Hematopoietic multipotent progenitor cell (in vitro differentiated cells): ENCODE results near the gene ANGPTL2. TPM values are rescaled to one million over a fixed set of nuclear protein-coding genes. Genes with fewer than 3 reads are reported as not detected.
"Not testable (repeated sequence)": the region's sequence is repeated elsewhere in the genome, so short reads cannot be mapped to it uniquely, and the experiment has no call there.

Source experiments
- DNase-seq, 3 donors: peaks; one replicate each; pipeline ENCODE4 v3.0.0-alpha.2; 2011 to 2015; ENCODE audit warnings: low read depth in 2 of 3, low spot score in 2 of 3
- total RNA-seq: library from RNA; depleted of rRNA; stranded (reverse); fragments of >200 nt; gene quantifications from one replicate; pipeline ENCODE4 v1.2.3, GENCODE V29; 2012

Gene ANGPTL2
- total RNA-seq = under 0.01 TPM

DNA sequence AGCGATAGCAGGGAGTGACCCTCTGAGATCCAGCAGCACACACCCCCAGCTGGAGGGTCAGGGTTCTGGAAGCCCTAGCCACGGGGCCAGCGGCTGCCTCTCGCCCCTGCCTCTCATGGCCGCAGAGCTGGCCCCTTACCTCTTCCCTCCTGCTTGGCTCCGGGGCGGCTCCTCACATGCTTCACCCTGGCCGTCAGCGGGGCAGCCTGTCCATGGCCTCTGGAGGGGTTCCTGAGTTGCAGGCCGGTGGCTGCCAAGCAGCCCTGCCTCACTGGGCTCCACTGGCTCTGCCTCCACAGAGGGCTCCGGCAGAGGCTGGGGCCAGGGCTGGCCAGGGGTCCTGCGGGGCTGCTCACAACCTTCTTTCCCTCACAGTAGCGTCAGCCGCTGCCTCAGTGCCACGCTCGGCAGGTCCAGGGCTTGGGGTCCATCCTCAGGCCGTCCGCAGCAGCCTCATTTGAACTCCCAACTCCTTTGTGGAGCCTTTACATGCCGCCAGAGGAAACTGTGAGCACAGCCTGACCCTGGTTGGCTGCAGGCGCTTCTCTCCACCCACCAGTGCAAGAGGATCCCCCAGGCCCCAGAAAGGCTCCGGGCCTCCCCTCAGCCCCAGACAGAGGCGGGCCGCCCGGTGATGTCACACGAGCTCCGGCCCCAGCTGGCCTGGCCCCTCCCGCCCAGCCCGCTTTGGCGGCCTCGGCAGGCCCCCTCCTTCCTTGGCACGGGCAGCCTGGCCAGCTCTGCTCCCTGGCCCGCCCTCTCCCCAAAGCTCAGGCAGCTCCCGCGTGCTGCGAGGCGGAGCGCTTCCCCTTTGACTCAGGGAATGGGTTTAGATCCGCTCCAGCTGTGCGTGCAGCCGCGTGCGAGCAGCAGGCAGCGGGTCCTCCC lies at the start of gene ANGPTL2:
Gene ANGPTL2, minus strand, starts transcription at position 460 of the 888 bp plus-strand sequence. CDS start 13,904 bp downstream, outside the sequence.
- peak in 2 of 3 donors; percentile 73 to 76 for DNase-seq

DNA sequence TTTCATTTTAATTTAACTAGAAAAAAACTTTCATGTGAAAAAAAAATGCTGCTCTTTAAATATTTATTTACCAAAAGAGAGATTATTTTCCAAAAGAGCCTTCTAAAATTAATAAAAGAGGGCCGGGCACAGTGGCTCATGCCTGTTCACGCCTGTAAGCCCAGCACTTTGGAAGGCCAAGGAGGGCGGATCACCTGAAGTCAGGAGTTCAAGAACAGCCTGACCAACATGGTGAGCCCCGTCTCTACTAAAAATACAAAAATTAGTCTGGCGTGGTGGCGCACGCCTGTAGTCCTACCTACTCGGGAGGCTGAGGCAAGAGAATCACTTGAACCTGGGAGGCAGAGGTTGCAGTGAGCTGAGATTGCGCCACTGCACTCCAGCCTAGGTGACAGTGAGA lies 48.9 kb upstream of the ANGPTL2 start:
- DNase-seq = not testable (repeated sequence)

GRCh38 chr9:127170652-127171051 lies 48.2 kb upstream of the ANGPTL2 start:
- no peak for DNase-seq

DNA sequence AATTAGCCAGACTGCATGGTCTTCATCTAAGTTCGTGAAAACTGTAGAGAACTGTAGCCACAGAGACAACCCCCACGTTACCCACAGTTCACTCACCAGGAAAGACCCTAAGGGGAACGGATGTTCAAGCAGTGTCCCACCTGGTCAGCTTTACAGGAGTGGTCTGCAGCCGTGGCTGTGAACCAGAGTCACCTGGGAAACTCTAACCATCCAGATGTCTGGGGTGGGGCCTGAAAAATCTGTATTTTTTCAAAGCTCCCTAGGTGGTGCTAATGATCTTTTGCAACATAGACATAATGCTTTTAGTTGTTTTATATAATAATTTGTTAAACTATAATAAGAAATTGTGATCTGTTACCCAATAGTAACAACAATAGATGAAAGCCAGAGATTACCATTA lies 47.7 kb upstream of the ANGPTL2 start:
- no peak for DNase-seq

DNA sequence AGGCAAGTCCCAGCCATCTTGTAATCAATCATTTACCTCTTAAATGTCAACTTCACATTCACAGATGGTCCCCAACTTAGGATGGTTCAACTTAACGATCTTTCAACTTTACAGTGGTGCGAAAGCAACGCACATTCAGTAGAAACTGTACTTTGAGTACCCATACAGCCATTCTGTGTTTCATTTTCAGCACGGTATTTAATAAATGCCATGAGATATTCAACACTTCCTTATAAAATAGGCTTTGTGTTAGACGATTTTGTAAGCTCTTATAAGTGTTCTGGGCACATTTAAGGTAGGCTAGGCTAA lies 47.1 kb upstream of the ANGPTL2 start:
- no peak for DNase-seq

DNA sequence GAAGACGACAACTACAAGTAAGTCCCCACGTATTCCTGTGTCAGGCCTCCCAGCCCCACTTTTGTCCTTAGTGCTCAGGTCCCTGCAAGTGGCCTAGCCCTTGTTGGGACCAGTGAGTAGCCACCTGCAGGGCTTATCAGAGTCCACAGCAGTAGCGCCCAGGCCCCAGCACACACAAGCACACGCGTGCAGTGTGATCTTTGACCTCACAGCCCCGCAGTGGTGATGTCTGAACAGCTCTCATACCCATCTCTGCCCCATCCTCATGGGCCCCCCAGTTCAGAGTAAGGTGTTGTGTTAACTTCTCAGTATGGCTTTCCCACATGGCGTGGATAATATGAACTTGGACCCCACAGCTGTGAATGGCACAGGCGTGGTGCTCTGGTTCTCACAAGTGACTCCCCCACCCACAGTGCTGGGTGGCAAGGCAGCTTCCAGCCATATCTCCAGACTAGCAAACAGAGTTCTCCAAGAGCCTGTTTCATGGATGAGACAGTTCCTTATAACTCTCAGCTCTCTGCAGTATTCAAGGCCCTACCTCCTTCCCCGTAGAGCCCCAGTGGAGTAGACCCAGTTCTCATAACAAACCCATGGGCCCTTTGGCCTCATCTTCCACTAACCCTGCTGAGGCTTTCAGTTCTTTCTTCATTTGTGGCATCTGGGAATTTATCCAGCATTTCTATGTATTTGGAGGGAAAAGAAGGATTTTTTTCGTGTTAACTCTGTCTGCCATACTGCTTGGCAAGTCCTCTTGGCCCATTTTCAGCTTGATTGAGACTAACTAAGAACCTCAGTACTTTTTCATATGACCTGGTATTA lies 46.5 kb upstream of the ANGPTL2 start:
- no peak for DNase-seq

GRCh38 chr9:127167560-127168326 lies 45.3 kb upstream of the ANGPTL2 start:
- no peak for DNase-seq

DNA sequence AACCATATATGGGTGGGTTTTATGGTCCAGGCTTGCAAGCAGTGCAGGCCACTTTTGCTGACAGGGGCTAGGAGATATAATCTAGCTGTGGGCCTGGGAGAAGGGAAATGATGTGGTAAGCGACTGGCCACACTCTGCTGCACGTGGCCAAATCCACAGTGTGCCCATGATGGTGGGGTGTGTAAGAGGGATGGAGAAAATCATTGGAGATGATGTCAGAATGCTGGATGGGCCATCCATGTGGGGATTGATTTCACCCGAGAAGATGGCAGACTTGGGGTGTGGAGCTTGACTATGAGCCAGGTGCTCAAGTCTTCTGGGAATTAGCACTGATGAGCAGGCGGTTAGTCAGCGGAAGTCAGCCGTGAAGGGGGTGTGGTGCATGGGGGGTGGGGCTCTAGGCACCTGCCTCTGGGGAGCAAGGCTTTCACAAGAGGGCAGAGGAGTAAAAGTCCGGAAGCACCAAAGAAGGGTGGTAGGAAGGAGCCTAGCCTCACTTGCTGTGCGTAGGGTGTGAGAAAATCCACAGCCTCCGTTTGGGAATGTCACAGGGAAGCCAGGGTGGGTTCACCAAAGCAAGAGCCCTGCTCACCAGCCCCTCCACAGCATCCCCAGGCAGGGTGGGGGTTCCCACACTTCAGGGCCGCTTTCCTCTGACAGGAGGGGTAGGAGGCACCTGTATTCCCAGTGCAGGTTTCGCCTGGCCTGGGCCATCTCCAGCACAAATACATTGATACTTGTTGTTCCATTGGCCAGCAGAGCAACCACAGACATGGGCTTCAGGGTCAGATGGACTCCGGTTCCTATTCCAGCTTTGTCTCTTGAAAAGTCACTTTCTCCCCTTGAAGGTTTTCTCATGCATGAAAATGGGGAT lies 44.5 kb upstream of the ANGPTL2 start:
- DNase-seq = no peak

- no peak for DNase-seq
Observed at GRCh38 chr9:127166111-127166510, 43.7 kb upstream of the ANGPTL2 start.

DNA sequence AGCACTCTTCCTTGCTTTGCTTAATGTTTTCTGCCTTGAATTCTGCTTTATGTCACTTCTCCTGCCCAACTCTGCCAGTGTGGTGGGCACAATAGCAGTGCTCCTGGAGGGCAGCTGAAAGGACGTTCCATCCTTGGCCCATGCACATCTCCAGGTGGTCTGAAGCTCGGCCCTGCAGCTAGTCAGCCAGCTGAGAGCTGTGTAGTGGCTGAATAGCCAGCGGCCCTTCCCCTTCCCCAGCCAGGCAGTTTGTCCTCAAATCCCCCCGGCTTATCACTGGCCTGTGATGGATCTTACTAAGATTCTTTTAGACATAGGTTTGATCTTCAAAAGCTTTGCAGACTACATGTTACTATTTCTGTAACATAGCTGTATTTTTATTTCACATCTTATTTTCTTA lies 42.7 kb upstream of the ANGPTL2 start:
- DNase-seq = no peak

GRCh38 chr9:127163409-127163808 lies 41.0 kb upstream of the ANGPTL2 start:
- no peak for DNase-seq

- DNase-seq = no peak
Observed at GRCh38 chr9:127162864-127163365, 40.5 kb upstream of the ANGPTL2 start.

DNA sequence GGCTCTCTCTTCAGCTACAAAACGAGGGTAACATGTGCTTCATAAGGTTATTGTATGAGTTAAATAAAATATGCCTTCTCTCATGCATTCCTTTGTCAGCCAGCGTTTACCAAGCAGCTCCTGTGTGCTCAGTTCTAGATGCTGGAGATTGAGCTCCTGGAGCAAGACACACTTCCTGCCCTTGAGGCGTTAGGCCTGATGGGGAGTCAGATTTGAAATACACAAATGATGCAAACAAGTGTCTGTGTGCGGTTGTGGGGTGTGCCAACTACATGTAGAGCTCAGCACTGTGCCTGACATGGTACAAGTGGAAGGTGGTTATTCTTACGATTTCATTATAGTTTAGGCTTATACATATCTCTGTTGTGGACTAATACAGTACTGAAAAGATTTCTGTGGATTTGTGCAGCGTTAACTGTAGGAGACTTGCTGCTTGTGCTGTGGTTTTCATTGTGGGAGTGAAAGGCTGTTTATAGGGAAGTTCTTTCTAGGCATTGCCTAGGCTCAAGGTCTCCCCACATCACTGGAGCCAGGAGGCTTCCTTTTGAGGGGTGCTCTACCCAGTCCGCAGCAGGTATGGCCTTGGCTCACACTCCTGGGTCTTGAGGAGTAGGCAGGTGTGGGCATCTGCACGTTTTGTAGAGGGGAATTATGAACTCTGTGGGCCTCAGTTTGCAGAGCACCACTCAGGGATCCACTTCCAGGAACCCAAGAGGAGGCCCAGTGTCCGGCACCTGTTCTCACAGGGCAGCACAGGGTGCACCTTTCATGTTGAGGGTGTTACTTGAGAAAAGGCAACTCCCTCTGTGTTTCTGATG lies 39.8 kb upstream of the ANGPTL2 start:
- DNase-seq = no peak

DNA sequence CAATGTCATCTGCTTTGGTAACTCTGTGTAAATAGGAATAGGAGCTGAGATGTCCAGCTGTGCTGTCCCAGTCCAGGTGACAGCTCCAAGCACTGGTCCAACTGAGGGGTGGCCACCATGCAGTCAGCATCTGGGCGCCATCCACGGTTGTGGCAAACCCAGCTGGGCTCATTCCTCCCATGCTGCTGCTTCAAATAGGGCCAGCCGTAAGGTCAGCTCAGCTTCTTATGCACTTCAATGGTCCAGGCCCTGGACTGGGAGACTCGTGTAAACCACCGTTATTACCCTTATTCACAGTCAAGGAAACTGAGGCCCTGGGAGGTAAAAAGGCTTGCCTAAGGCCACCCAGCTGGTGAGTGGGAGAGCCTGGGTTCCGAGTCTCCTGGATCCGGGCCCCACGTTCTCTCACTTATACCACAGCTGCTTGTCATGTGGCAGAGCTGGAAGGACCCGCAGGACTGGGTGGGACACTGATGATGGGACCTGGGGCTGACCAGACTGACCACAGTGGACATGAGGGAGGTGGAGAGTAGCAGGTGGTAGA lies 38.7 kb upstream of the ANGPTL2 start:
- no peak for DNase-seq

GRCh38 chr9:127159949-127160610 lies 37.6 kb upstream of the ANGPTL2 start:
- no peak for DNase-seq

- DNase-seq = no peak
Observed at GRCh38 chr9:127159325-127159801, 36.9 kb upstream of the ANGPTL2 start.

- no peak for DNase-seq
Observed at GRCh38 chr9:127158786-127159324, 36.4 kb upstream of the ANGPTL2 start.
